Activated naive CD4-positive, alpha-beta T cell treated with Interleukin-2 at 50 U/mL for 16 hours (primary cell): ENCODE results near the gene VSIR.
A peak's percentile ranks its signal among the peaks of the same experiment; 100 is the strongest.

Source experiments
- DNase-seq: peaks from one replicate; pipeline ENCODE4 v3.0.0-alpha.2; 2020

VSIR gene

DNA sequence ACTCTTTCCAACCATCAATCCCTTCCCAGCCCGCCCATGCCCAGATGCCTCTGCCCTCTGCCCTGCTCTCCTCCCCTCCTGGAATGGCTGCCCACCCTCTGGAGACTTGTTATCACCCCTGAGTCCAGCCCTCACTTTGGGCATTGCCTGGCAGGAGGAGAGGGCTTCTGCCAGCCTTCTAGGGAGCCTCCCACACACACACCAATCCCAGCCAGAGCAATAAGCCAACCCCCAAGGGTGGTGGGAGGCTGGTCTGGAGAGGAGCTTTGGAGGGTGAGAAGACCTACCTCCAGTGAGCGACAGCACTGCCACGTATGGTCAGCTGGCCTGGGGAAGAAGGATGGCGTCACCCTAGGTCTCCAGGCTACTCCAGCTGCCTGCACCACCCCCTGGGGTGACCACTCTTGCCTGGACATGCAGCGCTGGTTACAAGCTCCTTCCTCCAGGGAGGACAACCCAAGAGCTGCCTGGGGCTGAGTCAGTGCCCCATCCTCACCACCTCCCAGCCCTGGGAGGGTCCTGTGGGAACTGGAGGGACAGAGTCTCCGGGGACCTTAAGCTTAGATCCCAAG is 62.2 kb downstream of the VSIR start:
- no peak for DNase-seq

DNA sequence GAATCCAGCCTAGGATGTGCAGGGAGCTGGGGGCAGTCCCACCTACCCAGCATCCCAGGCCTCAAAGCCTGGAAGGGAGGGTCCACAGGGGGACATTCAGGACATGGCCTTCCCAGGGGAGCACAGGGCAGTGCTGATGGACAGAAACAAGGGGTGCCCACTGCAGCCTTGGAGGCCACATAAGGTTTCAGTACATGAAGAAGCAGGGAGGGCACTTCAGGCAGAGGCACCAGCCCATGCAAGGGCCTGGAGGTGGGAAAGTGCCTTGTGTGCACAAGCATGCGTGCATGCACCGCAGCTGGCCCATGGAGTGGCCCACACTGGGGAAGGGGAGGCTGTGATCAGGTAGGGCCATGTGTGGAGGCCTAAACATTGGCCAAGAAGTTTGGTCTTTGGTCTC is 62.8 kb downstream of the VSIR start:
- DNase-seq: no peak

DNA sequence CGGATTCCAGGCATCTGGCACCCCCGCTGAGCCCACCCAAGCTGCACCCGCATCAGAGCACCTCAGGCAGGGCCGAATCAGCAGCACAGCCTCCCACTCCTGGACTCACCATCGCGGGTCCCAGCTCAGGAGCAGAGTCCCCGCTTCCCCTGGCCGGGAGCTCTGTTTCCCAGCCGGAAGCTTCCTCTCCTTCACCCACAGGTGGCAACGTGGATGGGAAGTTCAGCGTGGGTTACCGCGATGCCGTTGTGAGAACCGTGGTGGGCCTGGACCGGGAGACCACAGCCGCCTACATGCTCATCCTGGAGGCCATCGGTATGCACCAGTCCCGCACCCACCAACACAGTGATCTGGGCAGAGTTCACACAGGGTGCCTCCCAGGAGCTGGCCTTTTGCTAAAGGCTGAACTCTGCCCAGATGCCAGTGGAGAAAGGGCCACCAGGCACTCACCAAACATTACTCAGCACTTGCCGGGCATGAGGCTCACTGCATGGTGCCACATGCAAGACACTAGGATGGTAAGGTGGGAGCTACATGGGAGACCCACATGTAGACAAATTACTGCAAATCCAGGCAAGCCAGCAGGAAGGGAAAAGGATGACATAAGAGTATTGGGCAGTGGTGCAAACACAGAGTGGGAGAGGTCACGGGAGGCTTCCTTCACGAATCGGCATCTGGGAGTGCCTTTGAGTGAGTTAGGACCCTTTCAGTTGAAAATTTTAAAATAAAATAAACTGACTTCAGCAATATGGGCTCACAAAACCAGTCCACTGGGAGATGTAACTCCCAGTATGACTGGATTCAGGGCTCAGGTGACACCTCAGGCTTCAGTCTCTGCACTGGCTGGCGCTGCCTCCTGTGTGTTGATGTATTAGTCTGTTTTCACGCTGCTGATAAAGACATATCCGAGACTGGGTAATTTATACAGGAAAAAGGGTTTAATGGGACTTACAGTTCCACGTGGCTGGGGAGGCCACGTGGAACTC is 64.1 kb downstream of the VSIR start:
- DNase-seq: no peak

DNA sequence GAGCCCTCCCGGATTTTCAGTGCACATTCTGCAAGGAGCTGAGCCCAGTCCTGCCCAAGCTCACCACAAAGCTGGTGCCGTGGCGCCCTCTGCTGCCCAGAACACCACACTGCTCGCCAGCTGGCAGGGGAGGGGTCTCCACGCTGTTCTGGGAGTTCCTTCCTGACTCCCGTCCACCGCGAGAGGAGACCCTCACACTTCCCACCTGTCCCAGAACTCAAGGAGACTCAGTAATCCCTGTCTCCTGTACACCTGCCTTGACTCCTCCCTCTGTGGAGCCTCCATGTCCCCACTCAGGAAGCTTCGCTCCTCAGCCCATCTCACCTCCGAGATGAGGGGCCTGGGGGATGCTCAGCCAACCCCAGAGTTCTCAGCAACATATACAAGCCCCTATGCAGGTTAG is 65.0 kb downstream of the VSIR start:
- peak; percentile 73 for DNase-seq

DNA sequence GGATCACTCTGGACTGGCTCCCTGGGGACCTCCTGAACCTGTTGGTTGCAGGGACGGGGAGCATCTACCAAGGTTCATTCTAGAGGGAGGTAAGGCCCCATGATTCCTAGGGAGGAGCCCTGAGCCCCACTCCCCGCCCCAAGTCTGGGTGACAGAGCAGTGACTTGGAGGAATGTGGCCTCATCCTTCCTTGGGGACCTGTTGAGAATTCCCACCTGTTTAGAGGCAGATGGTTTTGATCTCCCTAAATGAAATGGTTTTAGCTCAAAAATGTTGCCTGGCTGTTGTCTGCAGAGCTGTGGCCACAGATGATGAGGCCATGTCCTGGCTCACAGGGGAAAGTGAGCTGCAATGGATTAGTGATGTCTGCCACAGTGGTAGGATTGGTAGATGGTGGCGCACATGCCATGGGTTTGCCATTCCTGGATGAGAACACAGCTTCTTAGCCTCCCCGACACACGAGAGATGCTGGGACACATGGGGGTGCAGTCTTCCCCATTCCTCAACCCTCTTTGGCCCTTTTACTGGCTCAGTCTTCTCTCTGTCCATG is 66.0 kb downstream of the VSIR start:
- no peak for DNase-seq

DNA sequence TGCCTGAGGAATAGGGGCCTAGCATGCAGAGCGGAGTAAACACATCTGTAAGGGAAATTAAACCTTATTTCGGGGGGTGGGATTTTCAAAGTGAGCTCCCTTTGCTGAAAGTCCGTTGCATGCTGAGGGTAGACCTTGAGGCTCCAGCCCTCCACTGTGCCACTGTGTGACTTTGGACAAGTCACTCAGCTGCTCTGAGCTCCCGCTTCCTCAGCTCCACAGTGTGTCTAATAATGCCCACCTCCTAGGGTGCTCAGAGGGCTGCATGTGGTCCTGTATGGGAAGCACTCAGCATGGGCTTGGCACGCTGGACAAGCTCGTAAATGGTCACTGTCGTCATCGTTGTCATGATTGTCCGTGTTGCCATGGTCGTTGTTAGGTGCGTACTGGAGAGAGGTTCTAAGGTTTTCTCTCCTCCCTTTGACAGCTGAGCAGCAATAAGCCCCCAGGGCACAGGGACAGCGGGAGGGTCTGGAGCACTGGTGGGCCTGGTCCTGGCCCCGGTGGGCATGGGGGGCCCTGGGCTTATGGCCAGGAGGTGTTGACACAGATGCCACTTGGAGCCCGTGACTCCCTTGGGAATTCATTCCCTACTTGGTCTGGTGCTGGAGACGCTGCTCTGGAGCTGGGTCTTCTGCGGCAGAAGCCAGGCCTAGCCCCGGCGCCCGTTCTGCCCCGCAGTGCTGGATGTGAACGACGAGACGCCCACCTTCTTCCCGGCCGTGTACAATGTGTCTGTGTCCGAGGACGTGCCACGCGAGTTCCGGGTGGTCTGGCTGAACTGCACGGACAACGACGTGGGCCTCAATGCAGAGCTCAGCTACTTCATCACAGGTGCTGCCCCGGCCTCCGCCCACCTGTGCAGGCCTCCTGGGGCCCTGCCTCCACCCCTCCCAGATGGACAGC is 66.9 kb downstream of the VSIR start:
- DNase-seq: no peak

DNA sequence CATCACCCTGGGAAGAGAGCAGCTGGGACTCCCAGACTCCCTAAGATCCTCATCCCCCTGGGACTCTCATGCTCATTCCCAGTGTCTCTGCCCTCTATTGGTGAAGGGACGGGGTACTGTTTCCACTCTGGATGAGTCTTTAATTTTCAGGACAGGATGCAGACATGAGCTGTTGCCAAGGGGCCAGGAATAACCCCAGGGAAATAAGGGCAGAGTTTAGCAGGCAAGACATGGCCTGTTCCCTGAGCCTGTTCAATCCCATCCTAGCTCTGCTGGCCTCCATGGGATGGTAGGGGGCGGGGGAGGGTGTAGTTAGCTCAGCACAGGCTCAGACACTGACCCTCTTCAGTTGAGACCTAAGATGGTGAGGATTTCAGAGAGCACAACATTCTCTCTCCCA is 67.7 kb downstream of the VSIR start:
- DNase-seq: no peak

DNA sequence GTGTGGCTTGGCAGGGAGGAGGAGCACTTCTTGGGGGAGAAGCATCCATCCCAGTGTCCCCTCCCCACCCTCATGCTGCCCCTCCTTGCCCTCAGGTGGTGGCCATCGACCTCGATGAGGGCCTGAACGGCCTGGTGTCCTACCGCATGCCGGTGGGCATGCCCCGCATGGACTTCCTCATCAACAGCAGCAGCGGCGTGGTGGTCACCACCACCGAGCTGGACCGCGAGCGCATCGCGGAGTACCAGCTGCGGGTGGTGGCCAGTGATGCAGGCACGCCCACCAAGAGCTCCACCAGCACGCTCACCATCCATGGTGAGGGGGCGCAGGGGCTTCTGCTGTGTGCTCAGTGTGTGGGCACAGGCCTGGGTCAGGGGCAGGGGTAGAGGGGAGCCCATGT is 68.5 kb downstream of the VSIR start:
- no peak for DNase-seq

DNA sequence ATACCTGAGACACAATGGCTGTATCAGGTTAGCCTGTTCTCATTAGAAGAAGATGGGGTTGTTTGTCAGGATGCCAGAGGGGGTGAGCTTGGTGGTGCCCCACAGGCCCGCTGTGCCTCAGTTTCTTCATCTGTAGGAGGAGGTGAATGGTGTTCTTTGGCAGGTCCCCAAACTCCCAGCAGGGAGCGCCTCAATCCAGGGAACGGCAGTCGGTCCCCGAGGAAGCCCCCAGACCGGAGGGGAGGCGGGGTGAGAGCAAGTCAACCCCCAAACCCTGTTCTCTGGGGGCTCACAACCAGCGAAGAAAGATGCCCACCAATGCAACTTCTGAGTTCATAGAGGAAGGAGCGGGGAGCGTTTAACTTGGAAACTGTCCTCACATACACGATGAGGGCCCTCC is 69.7 kb downstream of the VSIR start:
- no peak for DNase-seq

DNA sequence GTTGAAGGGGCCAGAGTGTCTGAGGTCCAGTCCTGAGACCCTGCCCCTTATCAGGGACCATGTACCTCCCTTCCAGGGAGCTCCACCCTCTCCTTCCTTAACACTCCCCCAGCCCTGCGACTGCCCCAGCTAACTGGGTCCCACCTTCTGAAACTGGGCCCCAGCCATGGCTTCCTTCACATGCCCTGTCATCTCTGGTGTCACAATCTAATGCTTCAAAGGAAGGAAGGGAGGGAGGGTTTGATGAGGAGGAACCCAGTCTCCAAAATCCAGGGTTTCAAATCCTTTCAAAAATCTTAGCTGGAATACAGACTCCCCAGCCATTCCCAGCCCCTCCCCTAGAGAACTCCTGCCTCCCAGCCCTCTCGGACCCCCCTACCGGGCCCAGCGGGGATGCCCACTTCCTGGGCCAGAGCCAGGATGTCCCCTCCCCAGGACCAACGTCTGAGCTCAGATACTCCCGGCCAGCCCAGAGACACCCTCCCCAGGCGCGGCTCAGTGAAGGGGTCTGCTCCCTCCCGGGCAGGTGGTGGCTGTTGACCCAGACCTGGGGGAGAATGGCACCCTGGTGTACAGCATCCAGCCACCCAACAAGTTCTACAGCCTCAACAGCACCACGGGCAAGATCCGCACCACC is 71.7 kb downstream of the VSIR start:
- no peak for DNase-seq

DNA sequence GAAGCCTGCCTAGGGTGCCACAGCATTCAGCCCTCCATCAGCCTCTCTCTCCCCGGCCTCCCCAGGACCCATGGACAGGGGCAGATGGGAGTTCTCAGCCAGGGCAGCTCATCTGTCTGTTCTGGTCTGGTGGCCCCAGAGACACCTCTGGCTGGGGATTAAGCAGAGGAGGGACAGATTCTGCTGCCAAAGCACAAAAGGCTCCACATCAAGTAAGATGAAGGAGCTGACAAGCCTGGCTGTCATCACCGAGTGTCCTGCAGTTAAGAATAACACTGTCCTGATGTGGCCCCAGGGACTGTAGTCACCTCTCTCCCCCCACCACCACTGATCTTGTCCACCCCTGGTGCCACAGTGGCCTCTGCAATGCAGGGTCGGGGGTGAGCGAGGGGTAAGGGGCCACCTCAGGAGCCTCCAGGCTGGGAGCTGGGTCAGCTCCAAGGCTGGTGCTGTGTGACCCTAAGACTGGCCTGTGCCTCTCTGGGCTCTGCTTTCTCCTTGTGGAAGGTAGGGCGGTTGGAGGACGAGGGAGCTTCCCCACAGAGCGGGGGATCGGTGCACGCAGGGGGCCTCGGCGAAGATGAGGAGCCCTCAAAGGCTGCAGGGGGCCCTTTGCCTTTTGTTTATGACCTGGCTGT is 72.5 kb downstream of the VSIR start:
- no peak for DNase-seq

DNA sequence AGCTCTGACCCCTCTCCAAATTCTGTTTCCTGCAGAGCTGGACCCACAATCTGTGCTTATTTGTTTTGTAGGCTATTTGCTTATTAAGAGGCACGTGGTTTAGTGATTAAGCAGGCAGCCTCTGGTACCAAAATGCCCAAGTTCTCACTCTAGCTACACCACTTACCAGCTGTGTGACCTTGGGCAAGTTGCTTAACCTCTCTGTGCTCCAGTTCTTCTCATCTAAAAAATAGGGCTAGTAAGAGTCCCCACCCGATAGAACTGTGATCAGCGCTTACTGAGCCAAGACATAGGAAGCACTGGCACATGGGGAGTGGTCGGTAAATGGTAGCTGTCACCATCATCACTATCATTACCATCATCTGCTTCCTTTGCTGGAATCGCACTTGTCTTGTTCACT is 74.6 kb downstream of the VSIR start:
- DNase-seq: no peak

DNA sequence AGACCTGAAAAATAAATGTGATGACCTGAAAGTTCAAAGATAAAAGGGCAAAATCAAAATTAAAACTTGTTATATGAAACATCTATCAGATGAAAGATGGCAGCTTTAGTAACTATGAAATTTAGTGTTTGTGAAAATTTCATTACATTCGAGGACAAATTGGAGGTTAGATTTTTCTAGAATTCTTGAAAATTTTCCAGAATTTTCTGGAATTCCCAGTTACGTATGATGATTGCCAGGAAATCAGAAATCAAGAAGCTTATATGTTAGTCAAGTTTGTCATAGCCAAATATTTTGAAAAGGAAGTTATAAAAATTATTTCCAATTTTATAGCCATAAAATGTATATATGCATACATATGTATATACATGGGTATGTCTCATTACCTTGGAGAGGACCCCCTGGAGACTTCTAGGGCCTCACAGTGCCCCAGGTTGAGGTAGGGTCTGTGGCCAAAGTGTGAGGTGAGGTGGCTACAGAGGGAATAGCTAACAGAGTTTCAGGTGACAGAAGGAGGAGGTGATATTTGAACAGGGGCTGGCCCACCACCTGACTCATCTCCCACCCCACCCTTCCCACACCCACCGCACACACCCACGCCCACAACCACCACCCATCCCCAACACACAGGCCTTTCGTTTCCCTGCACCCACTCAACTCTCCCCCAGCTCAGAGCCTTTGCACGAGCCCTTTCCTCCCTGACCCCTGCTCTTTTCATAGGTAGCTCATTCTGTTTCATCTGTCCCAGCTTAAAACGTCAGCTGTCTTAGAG is 75.2 kb downstream of the VSIR start:
- DNase-seq: peak; percentile 72
